Vagina (tissue), 2 donors: Measurements from ENCODE around the gene SEC24D. TPM values are rescaled to one million over a fixed set of nuclear protein-coding genes. Genes with fewer than 3 reads are reported as not detected.
"Not testable (repeated sequence)": the region's sequence is repeated elsewhere in the genome, so short reads cannot be mapped to it uniquely, and the experiment has no call there.

Experiments used
- DNase-seq, 2 donors: peaks; one replicate each; pipeline ENCODE4 v3.0.0-alpha.2; 2017; ENCODE audit errors: extremely low spot score in 2 of 2
- H3K27ac ChIP-seq: fragments of 200-600 bp; sonication (generic); one replicate; pipeline ENCODE4 v1.5.1; 2019
- H3K27me3 ChIP-seq: fragments of 200-600 bp; sonication (generic); one replicate; pipeline ENCODE4 v1.5.1; 2019
- H3K36me3 ChIP-seq, 2 donors: fragments of 200-600 bp; sonication (generic); one replicate each; pipeline ENCODE4 v1.5.1; 2017 to 2019
- H3K4me1 ChIP-seq: fragments of 200-600 bp; sonication (generic); one replicate; pipeline ENCODE4 v1.5.1; 2019
- H3K4me3 ChIP-seq, 2 donors: fragments of 200-600 bp; sonication (generic); 1 replicate in 1 of 2; 2 replicates in 1 of 2; pipeline ENCODE4 v1.5.1; 2016 to 2019
- H3K9me3 ChIP-seq: fragments of 200-600 bp; sonication (generic); one replicate; pipeline ENCODE4 v1.5.1; 2019
- POLR2A ChIP-seq, 2 donors: fragments of 450-650 bp; IDR thresholded peaks; one replicate each; pipeline ENCODE4 v1.6.1; 2017; ENCODE audit warnings: antibody characterized with exemption in 2 of 2, mild to moderate bottlenecking in 2 of 2, moderate library complexity in 2 of 2
- POLR2AphosphoS5 ChIP-seq, 2 donors: sonication (generic); formaldehyde crosslinking; IDR thresholded peaks; one replicate each; pipeline ENCODE4 v1.9.0; 2017; ENCODE audit warnings: antibody characterized with exemption in 2 of 2, mild to moderate bottlenecking in 2 of 2, low read depth in 1 of 2; ENCODE audit not compliant: insufficient read depth in 1 of 2
- intact Hi-C: fragments of 100-400 bp; cut with DNase I; formaldehyde crosslinking; loops from one replicate; pipeline ENCODE4 v1.15.1; 2023
- total RNA-seq: library from RNA; depleted of rRNA; stranded (reverse); fragments of >200 nt; gene quantifications from one replicate; pipeline ENCODE4 v1.2.3, GENCODE V29; 2016
- TF ChIP-seq, protein P1 (sequence below), 3 experiments: fragments of 450-650 bp in 2 of 3; fragments of 200-600 bp in 1 of 3; sonication (generic) in 1 of 3; IDR thresholded peaks; one replicate each; pipeline ENCODE4 v1.5.1; 2017 to 2019; ENCODE audit warnings: antibody characterized with exemption in 3 of 3, mild to moderate bottlenecking in 2 of 3, moderate library complexity in 2 of 3

Gene SEC24D
- total RNA-seq, 1 donor from 2014 or later: 24.1 TPM

DNA sequence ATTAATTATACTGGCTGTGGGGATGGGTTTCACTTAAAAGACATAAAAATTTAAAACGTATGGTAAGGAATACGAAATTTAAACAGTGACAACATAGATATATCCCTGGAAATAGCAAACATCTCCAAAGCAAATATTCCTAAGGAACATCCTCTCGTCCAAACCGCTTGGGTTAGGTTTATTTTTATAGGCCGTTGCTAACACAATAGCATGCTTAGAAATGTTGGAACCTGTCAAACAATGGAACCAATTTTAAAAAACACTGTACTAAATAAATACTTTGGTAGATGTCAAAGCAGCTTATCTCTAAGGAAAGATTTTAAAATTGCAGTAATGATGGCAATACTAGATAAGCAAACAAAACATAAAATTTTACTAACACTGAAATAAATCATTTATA is 45.4 kb downstream of the SEC24D start:
- intact Hi-C loops: no loop called here
- Histone ChIP-seq H3K4me1 (peaks cover 23% of the 10 kb centered on the region), H3K27ac (no peak overlapping the region)

DNA sequence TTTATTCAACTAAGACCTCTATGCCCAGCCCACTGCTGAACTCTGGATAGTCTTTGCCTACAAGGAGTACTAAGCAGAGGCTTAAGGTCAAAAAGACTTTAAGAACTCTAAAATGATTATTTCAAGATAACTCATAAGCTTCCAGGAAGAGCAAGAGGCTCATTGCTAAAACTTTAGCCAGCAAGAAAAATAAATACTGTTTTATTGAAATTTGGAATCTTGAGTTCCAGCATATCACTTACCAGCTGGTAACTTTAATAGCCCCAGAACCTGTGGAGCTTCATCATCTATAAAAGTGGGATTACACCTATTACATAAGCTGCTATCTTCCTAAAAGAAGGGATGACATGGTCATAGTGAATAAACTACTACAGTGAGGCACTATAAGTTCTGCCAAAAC is 47.0 kb downstream of the SEC24D start:
- DNase-seq: no peak
- no peaks in the 10 kb centered on the region for H3K27me3 ChIP-seq
- no peak overlapping the region for H3K27ac ChIP-seq
- H3K9me3 ChIP-seq: no peaks in the 10 kb centered on the region
- no peak overlapping the region for H3K4me3 ChIP-seq
- H3K4me1 ChIP-seq: peaks cover 23% of the 10 kb centered on the region
- intact Hi-C loops: no loop called here
- TF ChIP-seq POLR2A (IDR thresholded peaks at IDR 0.05): no peak
- no peak for TF ChIP-seq POLR2AphosphoS5 (IDR thresholded peaks at IDR 0.05; ENCODE audit: insufficient read depth in 1 of 2, low read depth in 1 of 2)
- TF ChIP-seq, protein P1, sequence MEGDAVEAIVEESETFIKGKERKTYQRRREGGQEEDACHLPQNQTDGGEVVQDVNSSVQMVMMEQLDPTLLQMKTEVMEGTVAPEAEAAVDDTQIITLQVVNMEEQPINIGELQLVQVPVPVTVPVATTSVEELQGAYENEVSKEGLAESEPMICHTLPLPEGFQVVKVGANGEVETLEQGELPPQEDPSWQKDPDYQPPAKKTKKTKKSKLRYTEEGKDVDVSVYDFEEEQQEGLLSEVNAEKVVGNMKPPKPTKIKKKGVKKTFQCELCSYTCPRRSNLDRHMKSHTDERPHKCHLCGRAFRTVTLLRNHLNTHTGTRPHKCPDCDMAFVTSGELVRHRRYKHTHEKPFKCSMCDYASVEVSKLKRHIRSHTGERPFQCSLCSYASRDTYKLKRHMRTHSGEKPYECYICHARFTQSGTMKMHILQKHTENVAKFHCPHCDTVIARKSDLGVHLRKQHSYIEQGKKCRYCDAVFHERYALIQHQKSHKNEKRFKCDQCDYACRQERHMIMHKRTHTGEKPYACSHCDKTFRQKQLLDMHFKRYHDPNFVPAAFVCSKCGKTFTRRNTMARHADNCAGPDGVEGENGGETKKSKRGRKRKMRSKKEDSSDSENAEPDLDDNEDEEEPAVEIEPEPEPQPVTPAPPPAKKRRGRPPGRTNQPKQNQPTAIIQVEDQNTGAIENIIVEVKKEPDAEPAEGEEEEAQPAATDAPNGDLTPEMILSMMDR (IDR thresholded peaks at IDR 0.05): no peak
- no peaks in the 10 kb centered on the region for H3K36me3 ChIP-seq

More for the DNA sequence above, 45.4 kb downstream of the SEC24D start:
- H3K27me3 ChIP-seq: no peaks in the 10 kb centered on the region
- no peaks in the 10 kb centered on the region for H3K9me3 ChIP-seq
- no peak overlapping the region for H3K4me3 ChIP-seq
- DNase-seq: no peak
- peaks cover 0 to 12% of the 10 kb centered on the region in 2 donors for H3K36me3 ChIP-seq
- TF ChIP-seq POLR2A (IDR thresholded peaks at IDR 0.05) (no peak), POLR2AphosphoS5 (IDR thresholded peaks at IDR 0.05; ENCODE audit: insufficient read depth in 1 of 2, low read depth in 1 of 2) (no peak)
- TF ChIP-seq, protein P1 (IDR thresholded peaks at IDR 0.05): no peak

DNA sequence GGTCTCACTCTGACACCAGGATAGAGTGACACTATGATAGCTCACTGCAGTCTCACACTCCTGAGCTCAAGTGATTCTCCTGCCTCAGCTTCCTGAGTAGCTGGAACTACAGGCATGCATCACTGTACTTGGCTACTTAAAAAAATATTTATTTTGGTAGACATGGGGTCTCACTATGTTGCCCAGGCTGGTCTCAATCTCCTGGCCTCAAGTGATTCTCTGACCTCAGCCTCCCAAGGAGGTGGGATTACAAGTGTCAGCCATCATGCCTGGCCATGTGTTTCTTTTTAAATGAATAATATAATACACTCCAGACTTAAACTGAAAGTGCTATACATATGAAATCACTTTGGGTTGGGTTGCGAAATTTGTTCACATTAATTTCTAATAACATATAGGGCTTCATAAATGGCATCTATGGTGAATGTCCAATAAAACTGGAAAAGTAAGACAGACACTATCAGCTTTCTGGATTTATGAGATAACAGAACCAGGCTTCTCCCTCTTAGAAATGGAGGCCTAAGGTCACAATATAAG is 48.0 kb downstream of the SEC24D start:
- Histone ChIP-seq H3K9me3 (no peaks in the 10 kb centered on the region), H3K4me1 (peaks cover 23% of the 10 kb centered on the region), H3K4me3 (no peak overlapping the region), H3K27ac (no peak overlapping the region), H3K36me3 (peaks cover 0 to 2% of the 10 kb centered on the region in 2 donors), H3K27me3 (no peaks in the 10 kb centered on the region)
- TF ChIP-seq, protein P1 (IDR thresholded peaks at IDR 0.05): no peak
- TF ChIP-seq POLR2AphosphoS5 (IDR thresholded peaks at IDR 0.05; ENCODE audit: insufficient read depth in 1 of 2, low read depth in 1 of 2) (no peak), POLR2A (IDR thresholded peaks at IDR 0.05) (no peak)
- intact Hi-C loops: no loop called here
- DNase-seq: no peak

DNA sequence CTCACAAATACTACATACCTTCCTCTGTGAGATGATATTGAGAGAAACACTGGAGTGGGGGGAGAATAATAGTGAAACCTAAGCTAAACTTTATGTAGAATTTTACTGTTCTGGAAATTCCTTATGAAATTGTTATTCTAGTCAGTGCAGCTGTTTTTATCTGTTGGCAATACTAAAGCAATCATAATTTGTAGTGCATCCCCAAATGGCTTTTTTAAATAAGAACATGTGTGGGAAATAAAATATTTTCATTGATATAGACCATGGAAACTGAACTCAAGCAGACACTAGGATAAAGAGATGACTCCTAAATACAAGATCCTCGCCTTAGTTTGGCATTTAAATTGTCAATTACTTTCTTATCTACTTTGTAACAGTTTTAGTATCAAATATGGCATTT is 51.1 kb downstream of the SEC24D start:
- no peak overlapping the region for H3K27ac ChIP-seq
- intact Hi-C loops: no loop called here

DNA sequence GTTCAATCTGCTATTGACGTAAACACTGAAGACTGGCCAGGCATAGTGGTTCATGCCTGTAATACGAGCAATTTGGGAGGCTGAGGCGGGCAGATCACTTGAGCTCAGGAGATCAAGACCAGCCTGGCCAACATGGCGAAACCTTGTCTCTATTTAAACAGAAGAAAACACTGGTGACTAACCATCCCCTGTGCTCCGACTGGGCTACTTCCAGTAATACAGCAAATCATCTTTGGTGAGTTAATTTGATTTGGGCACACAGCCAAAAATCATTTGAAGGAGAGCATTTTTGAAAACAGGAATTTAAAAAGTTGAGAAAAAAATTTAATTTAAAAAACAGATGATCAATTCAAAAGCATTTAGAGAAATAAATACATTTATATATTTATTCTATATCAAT is 52.0 kb downstream of the SEC24D start:
- Histone ChIP-seq H3K9me3 (no peaks in the 10 kb centered on the region), H3K36me3 (peaks cover 0 to 11% of the 10 kb centered on the region in 2 donors), H3K27ac (no peak overlapping the region), H3K27me3 (no peaks in the 10 kb centered on the region), H3K4me1 (peaks cover 3% of the 10 kb centered on the region), H3K4me3 (no peak overlapping the region)
- no peak for DNase-seq
- intact Hi-C loops: no loop called here
- TF ChIP-seq, protein P1 (IDR thresholded peaks at IDR 0.05): no peak
- TF ChIP-seq POLR2AphosphoS5 (IDR thresholded peaks at IDR 0.05; ENCODE audit: insufficient read depth in 1 of 2, low read depth in 1 of 2): no peak
- no peak for TF ChIP-seq POLR2A (IDR thresholded peaks at IDR 0.05)

More for the DNA sequence above, 51.1 kb downstream of the SEC24D start:
- Histone ChIP-seq H3K27me3 (no peaks in the 10 kb centered on the region), H3K4me1 (peaks cover 9% of the 10 kb centered on the region), H3K9me3 (no peaks in the 10 kb centered on the region), H3K36me3 (peaks cover 0 to 11% of the 10 kb centered on the region in 2 donors), H3K4me3 (no peak overlapping the region)
- TF ChIP-seq, protein P1 (IDR thresholded peaks at IDR 0.05): no peak
- TF ChIP-seq POLR2AphosphoS5 (IDR thresholded peaks at IDR 0.05; ENCODE audit: insufficient read depth in 1 of 2, low read depth in 1 of 2) (no peak), POLR2A (IDR thresholded peaks at IDR 0.05) (no peak)
- no peak for DNase-seq

DNA sequence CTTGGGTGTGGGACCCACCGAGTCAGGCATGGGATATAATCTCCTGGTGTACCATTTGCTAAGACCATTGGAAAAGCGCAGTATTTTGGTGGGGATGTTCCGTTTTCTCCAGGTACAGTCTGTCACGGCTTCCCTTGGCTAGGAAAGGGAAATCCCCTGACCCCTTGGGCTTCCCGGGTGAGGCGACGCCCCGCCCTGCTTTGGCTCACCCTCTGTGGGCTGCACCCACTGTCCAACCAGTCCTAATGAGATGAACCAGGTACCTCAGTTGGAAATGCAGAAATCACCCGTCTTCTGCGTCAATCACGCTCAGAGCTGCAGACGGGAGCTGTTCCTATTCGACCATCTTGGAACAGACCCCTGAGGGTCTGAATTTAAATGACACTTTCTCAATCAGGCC is 53.0 kb downstream of the SEC24D start:
- H3K4me3 ChIP-seq, intact Hi-C loops, H3K4me1 ChIP-seq, DNase-seq, H3K27ac ChIP-seq, H3K9me3 ChIP-seq, H3K27me3 ChIP-seq: not testable (repeated sequence)
- H3K36me3 ChIP-seq: peaks cover 0 to 11% of the 10 kb centered on the region in 2 donors

DNA sequence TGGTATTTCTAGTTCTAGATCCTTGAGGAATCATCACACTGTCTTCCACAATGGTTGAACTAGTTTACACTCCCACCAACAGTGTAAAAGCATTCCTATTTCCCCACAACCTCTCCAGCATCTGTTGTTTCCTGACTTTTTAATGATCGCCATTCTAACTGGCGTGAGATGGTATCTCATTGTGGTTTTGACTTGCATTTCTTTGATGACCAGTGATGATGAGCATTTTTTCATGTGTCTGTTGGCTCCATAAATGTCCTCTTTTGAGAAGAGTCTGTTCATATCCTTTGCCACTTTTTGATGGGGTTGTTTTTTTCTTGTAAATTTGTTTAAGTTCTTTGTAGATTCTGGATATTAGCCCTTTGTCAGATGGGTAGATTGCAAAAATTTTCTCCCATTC is 58.3 kb downstream of the SEC24D start:
- peaks cover 20% of the 10 kb centered on the region for H3K4me1 ChIP-seq
- not testable (repeated sequence) for H3K27me3 ChIP-seq, DNase-seq, H3K9me3 ChIP-seq, H3K27ac ChIP-seq, H3K4me3 ChIP-seq, H3K36me3 ChIP-seq
- intact Hi-C loops: loop anchor here (10.0 kb wide), 1 partner anchor 57 kb away; the partner anchor contains the start of gene SEC24D
